H1 (cell line): ENCODE results near the gene CNOT10. TPM values are rescaled to one million over a fixed set of nuclear protein-coding genes. Genes with fewer than 3 reads are reported as not detected.

ENCODE experiments used
- ASH2L ChIP-seq: fragments of 200-600, 300-600 bp; sonication (generic); IDR thresholded peaks from one replicate; pipeline ENCODE4 v1.7.1; 2017; ENCODE audit warnings: low read length
- ATF2 ChIP-seq: IDR thresholded peaks from 2 replicates; pipeline ENCODE4 v1.6.1; 2012; ENCODE audit warnings: low read length, inconsistent platforms
- BRCA1 ChIP-seq: IDR thresholded peaks from 2 replicates; pipeline ENCODE4 v1.6.1; 2012; ENCODE audit warnings: low read depth, low read length, improper control_type of control experiment
- CHD1 ChIP-seq: IDR thresholded peaks from 2 replicates; pipeline ENCODE4 v1.6.1; 2012; ENCODE audit warnings: low read depth, low read length, improper control_type of control experiment
- CREB1 ChIP-seq: IDR thresholded peaks from 2 replicates; pipeline ENCODE4 v1.6.1; 2012; ENCODE audit warnings: inconsistent platforms
- CTBP2 ChIP-seq: IDR thresholded peaks from 2 replicates; pipeline ENCODE4 v1.7.0; 2011; ENCODE audit warnings: borderline replicate concordance, mild to moderate bottlenecking, moderate library complexity, mixed read lengths, low read length; ENCODE audit not compliant: insufficient read depth, insufficient read length
- EGR1 ChIP-seq: IDR thresholded peaks from 2 replicates; pipeline ENCODE4 v1.6.1; 2011; ENCODE audit warnings: low read depth, low read length, borderline replicate concordance
- FOSL1 ChIP-seq: IDR thresholded peaks from 2 replicates; pipeline ENCODE4 v1.6.1; 2011; ENCODE audit warnings: mild to moderate bottlenecking, low read depth, low read length, moderate library complexity; ENCODE audit not compliant: insufficient read depth
- GABPA ChIP-seq: IDR thresholded peaks from 2 replicates; pipeline ENCODE4 v1.6.1; 2011; ENCODE audit warnings: mild to moderate bottlenecking, low read length, moderate library complexity, borderline replicate concordance; ENCODE audit not compliant: insufficient read depth
- JUND ChIP-seq: IDR thresholded peaks from 2 replicates; pipeline ENCODE4 v1.6.1; 2011; ENCODE audit warnings: mild to moderate bottlenecking, improper control_type of control experiment, low read length
- KDM4A ChIP-seq: IDR thresholded peaks from one replicate; pipeline ENCODE4 v1.7.1; 2012; ENCODE audit warnings: low read depth, mild to moderate bottlenecking, moderate library complexity, low read length, inconsistent platforms; ENCODE audit not compliant: severe bottlenecking
- PHF8 ChIP-seq: fragments of 200-600 bp; sonication (generic); conservative IDR thresholded peaks from 2 replicates; pipeline ENCODE4 v1.7.1; 2012; ENCODE audit warnings: low read depth, mild to moderate bottlenecking, inconsistent platforms, low read length, moderate library complexity
- POLR2A ChIP-seq, 2 experiments: IDR thresholded peaks; 1 replicate in 1 of 2; 2 replicates in 1 of 2; pipeline ENCODE4 v1.6.1; 2011; ENCODE audit warnings: low read depth in 2 of 2, low read length in 2 of 2, mild to moderate bottlenecking in 2 of 2; ENCODE audit errors: control extremely low read depth in 1 of 2
- POLR2AphosphoS5 ChIP-seq: IDR thresholded peaks from 2 replicates; pipeline ENCODE4 v1.6.1; 2011; ENCODE audit warnings: low read depth, low read length
- POU5F1 ChIP-seq: IDR thresholded peaks from 2 replicates; pipeline ENCODE4 v1.6.1; 2011; ENCODE audit warnings: low read depth, mild to moderate bottlenecking, low read length, moderate library complexity
- RAD21 ChIP-seq, 2 experiments: IDR thresholded peaks in 1 of 2; conservative IDR thresholded peaks in 1 of 2; 2 replicates each; pipeline ENCODE4 v1.6.1; 2011; ENCODE audit warnings: low read depth in 2 of 2, low read length in 2 of 2, improper control_type of control experiment in 1 of 2, inconsistent platforms in 1 of 2, mild to moderate bottlenecking in 1 of 2, moderate library complexity in 1 of 2
- RBBP5 ChIP-seq: IDR thresholded peaks from 2 replicates; pipeline ENCODE4 v1.7.1; 2012; ENCODE audit warnings: low read depth, mild to moderate bottlenecking, inconsistent platforms, low read length, moderate library complexity, borderline replicate concordance
- SIN3A ChIP-seq, 2 experiments: IDR thresholded peaks in 1 of 2; conservative IDR thresholded peaks in 1 of 2; 2 replicates each; pipeline ENCODE4 v1.6.1; 2011 to 2012; ENCODE audit warnings: low read length in 2 of 2, improper control_type of control experiment in 1 of 2, low read depth in 1 of 2, mild to moderate bottlenecking in 1 of 2
- TAF1 ChIP-seq: IDR thresholded peaks from 2 replicates; pipeline ENCODE4 v1.6.1; 2011; ENCODE audit warnings: mild to moderate bottlenecking, low read depth, low read length
- TAF7 ChIP-seq: optimal IDR thresholded peaks from 2 replicates; pipeline ENCODE3; 2011; ENCODE audit warnings: low read depth, mild to moderate bottlenecking, inconsistent platforms, low read length, moderate library complexity, borderline replicate concordance
- TBP ChIP-seq: IDR thresholded peaks from 2 replicates; pipeline ENCODE4 v1.6.1; 2011; ENCODE audit warnings: low read depth, low read length, improper control_type of control experiment
- polyA plus RNA-seq, 7 experiments: library from polyadenylated mRNA; depleted of rRNA in 3 of 7; stranded (reverse) in 5 of 7; unstranded in 2 of 7; fragments of >200 nt in 5 of 7; fragments of 200-250 nt in 2 of 7; gene quantifications; 1 replicate in 5 of 7; 2 replicates in 1 of 7; 4 replicates in 1 of 7; pipeline versions ENCODE4 v1.2.1 to v1.2.3, GENCODE V29; 2011 to 2013; ENCODE audit warnings: missing spikeins in 2 of 7, mixed read lengths in 2 of 7
- total RNA-seq: library from RNA; stranded (reverse); fragmentation: NEBNext Ultra II Directional; extraction: Animal tissue kit (Norgen Biotek cat#: 25700); gene quantifications from 2 replicates; pipeline ENCODE4 v1.2.1, GENCODE V29; 2021
- TF ChIP-seq, protein P1 (sequence below): IDR thresholded peaks from 2 replicates; pipeline ENCODE4 v1.6.1; 2012; ENCODE audit warnings: inconsistent platforms

CNOT10 gene
- total and polyA plus RNA-seq, 2 of the 8 experiments (the other 6 are each of a cell fraction or from before 2014, with no cell fraction given), result 39.9 to 55.9 TPM

- TF ChIP-seq, protein P1, sequence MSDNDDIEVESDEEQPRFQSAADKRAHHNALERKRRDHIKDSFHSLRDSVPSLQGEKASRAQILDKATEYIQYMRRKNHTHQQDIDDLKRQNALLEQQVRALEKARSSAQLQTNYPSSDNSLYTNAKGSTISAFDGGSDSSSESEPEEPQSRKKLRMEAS, result peak; percentile 77
- TF ChIP-seq PHF8 (peak; percentile 43), RBBP5 (peak; percentile 95; the same call in 1 of the 2 replicates), ATF2 (no peak), TAF7 (no peak), KDM4A (peak; percentile 93), FOSL1 (no peak), CTBP2 (peak; percentile 14), CREB1 (peak; percentile 75), GABPA (peak; percentile 88; the same call in 1 of the 2 replicates), TAF1 (peak; percentile 74), ASH2L (peak; percentile 94), BRCA1 (no peak), CHD1 (peak; percentile 65; the same call in 1 of the 2 replicates), SIN3A (conservative IDR thresholded peaks at IDR 0.05 in 1 of 2, IDR thresholded peaks at IDR 0.05 in 1 of 2; ENCODE audit: low read depth in 1 of 2, low read length in 2 of 2) (peak; percentile 21 to 86; a peak in 2 of 4 replicates), EGR1 (peak; percentile 87), POLR2AphosphoS5 (peak; percentile 72; the same call in 1 of the 2 replicates), RAD21 (IDR thresholded peaks at IDR 0.05 in 1 of 2, conservative IDR thresholded peaks at IDR 0.05 in 1 of 2; ENCODE audit: low read depth in 2 of 2, low read length in 2 of 2) (0 out of 4 replicates have a peak, but pooled peaks of 1 of the 2 experiments have one; percentile 0), POLR2A (IDR thresholded peaks at IDR 0.05; ENCODE audit: control extremely low read depth in 1 of 2, low read depth in 2 of 2, low read length in 2 of 2) (peak in 1 of 2 experiments; percentile 76; a peak in 2 of 3 replicates), JUND (peak; percentile 70; the same call in 1 of the 2 replicates), POU5F1 (no peak), TBP (peak; percentile 62)
These were observed at the start of gene CNOT10 (continued) for GRCh38 chr3:32684800-32685542.
